ENCODE measurements around the gene OR2F1.

OR2F1 gene

GRCh38 chr7:143954544-143954943, at the start of gene OR2F1:
TSS of gene OR2F1 (plus strand) at chr7:143954844. CDS start at chr7:143959971, 5,127 bp downstream.
- H3K27me3 Mint-ChIP-seq: peaks cover 3% of the 10 kb centered on the region
- H3K27ac Mint-ChIP-seq: no peak within 1 kb of the TSS
- no peak for DNase-seq
- no peaks in the 10 kb centered on the region for H3K36me3 Mint-ChIP-seq
- no peak within 1 kb of the TSS for H3K4me3 Mint-ChIP-seq
- no peaks in the 10 kb centered on the region for H3K9me3 Mint-ChIP-seq
- CTCF ChIA-PET: no interaction called here
- no peaks in the 10 kb centered on the region for H3K4me1 Mint-ChIP-seq

- Mint-ChIP-seq H3K4me3 (no peak overlapping the region), H3K36me3 (no peaks in the 10 kb centered on the region), H3K27me3 (peaks cover 8% of the 10 kb centered on the region), H3K27ac (no peak overlapping the region), H3K9me3 (no peaks in the 10 kb centered on the region), H3K4me1 (peaks cover 15% of the 10 kb centered on the region)
- CTCF ChIA-PET: no interaction called here
- DNase-seq: no peak
Measured at GRCh38 chr7:143905509-143905908, 49.1 kb upstream of the OR2F1 start.

GRCh38 chr7:143906151-143906550, 48.5 kb upstream of the OR2F1 start:
- Mint-ChIP-seq H3K4me3 (no peak overlapping the region), H3K27ac (no peak overlapping the region), H3K9me3 (no peaks in the 10 kb centered on the region), H3K4me1 (peaks cover 9% of the 10 kb centered on the region), H3K27me3 (peaks cover 8% of the 10 kb centered on the region), H3K36me3 (no peaks in the 10 kb centered on the region)
- CTCF ChIA-PET: no interaction called here
- DNase-seq: no peak

GRCh38 chr7:143906895-143907294, 47.7 kb upstream of the OR2F1 start:
- H3K4me3 Mint-ChIP-seq: no peak overlapping the region
- DNase-seq: no peak
- peaks cover 4% of the 10 kb centered on the region for H3K4me1 Mint-ChIP-seq
- CTCF ChIA-PET: no interaction called here
- H3K27me3 Mint-ChIP-seq: peaks cover 8% of the 10 kb centered on the region
- H3K36me3 Mint-ChIP-seq: no peaks in the 10 kb centered on the region
- H3K9me3 Mint-ChIP-seq: no peaks in the 10 kb centered on the region
- no peak overlapping the region for H3K27ac Mint-ChIP-seq

GRCh38 chr7:143908120-143908519, 46.5 kb upstream of the OR2F1 start:
- no peaks in the 10 kb centered on the region for H3K36me3 Mint-ChIP-seq
- peaks cover 8% of the 10 kb centered on the region for H3K27me3 Mint-ChIP-seq
- CTCF ChIA-PET: no interaction called here
- H3K4me3 Mint-ChIP-seq: no peak overlapping the region
- H3K9me3 Mint-ChIP-seq: no peaks in the 10 kb centered on the region
- H3K27ac Mint-ChIP-seq: no peak overlapping the region
- DNase-seq: no peak
- no peaks in the 10 kb centered on the region for H3K4me1 Mint-ChIP-seq

- no peaks in the 10 kb centered on the region for H3K36me3 Mint-ChIP-seq
- CTCF ChIA-PET: no interaction called here
- no peak for DNase-seq
- H3K9me3 Mint-ChIP-seq: no peaks in the 10 kb centered on the region
- H3K4me3 Mint-ChIP-seq: no peak overlapping the region
- peaks cover 8% of the 10 kb centered on the region for H3K27me3 Mint-ChIP-seq
- H3K4me1 Mint-ChIP-seq: no peaks in the 10 kb centered on the region
- no peak overlapping the region for H3K27ac Mint-ChIP-seq
Measured at GRCh38 chr7:143909863-143910262, 44.8 kb upstream of the OR2F1 start.

- CTCF ChIA-PET: interaction anchor here (1.3 kb wide), 1 partner anchor 9 kb away, joined by 4 read pairs; the partner anchor contains the start of gene TCAF1
- Mint-ChIP-seq H3K27ac (no peak overlapping the region), H3K9me3 (no peaks in the 10 kb centered on the region), H3K4me3 (no peak overlapping the region), H3K27me3 (peaks cover 8% of the 10 kb centered on the region), H3K4me1 (no peaks in the 10 kb centered on the region), H3K36me3 (no peaks in the 10 kb centered on the region)
- no peak for DNase-seq
Measured at GRCh38 chr7:143910473-143911248, 44.0 kb upstream of the OR2F1 start.

- Mint-ChIP-seq H3K27ac (no peak overlapping the region), H3K4me1 (no peaks in the 10 kb centered on the region), H3K27me3 (peaks cover 8% of the 10 kb centered on the region), H3K36me3 (no peaks in the 10 kb centered on the region), H3K4me3 (no peak overlapping the region), H3K9me3 (no peaks in the 10 kb centered on the region)
- no peak for DNase-seq
- CTCF ChIA-PET: no interaction called here
Measured at GRCh38 chr7:143913945-143914615, 40.6 kb upstream of the OR2F1 start.

GRCh38 chr7:143914938-143915652, 39.5 kb upstream of the OR2F1 start:
- CTCF ChIA-PET: no interaction called here
- H3K4me3 Mint-ChIP-seq: no peak overlapping the region
- no peak overlapping the region for H3K27ac Mint-ChIP-seq

GRCh38 chr7:143924851-143925250, 29.8 kb upstream of the OR2F1 start:
- no peaks in the 10 kb centered on the region for H3K9me3 Mint-ChIP-seq
- no peak overlapping the region for H3K4me3 Mint-ChIP-seq
- DNase-seq: no peak
- H3K36me3 Mint-ChIP-seq: no peaks in the 10 kb centered on the region
- no peaks in the 10 kb centered on the region for H3K4me1 Mint-ChIP-seq
- H3K27me3 Mint-ChIP-seq: peaks cover 17% of the 10 kb centered on the region
- CTCF ChIA-PET: no interaction called here
- no peak overlapping the region for H3K27ac Mint-ChIP-seq

More at GRCh38 chr7:143914938-143915652, 39.5 kb upstream of the OR2F1 start:
- Mint-ChIP-seq H3K36me3 (no peaks in the 10 kb centered on the region), H3K27me3 (peaks cover 7% of the 10 kb centered on the region), H3K4me1 (no peaks in the 10 kb centered on the region), H3K9me3 (no peaks in the 10 kb centered on the region)
- DNase-seq: no peak

- DNase-seq: no peak
- H3K4me1 Mint-ChIP-seq: peaks cover 3% of the 10 kb centered on the region
- H3K27me3 Mint-ChIP-seq: peaks cover 7% of the 10 kb centered on the region
- H3K27ac Mint-ChIP-seq: no peak overlapping the region
- no peak overlapping the region for H3K4me3 Mint-ChIP-seq
- H3K9me3 Mint-ChIP-seq: no peaks in the 10 kb centered on the region
- no peaks in the 10 kb centered on the region for H3K36me3 Mint-ChIP-seq
- CTCF ChIA-PET: no interaction called here
Measured at GRCh38 chr7:143929224-143929920, 25.3 kb upstream of the OR2F1 start.

GRCh38 chr7:143931739-143932138, 22.9 kb upstream of the OR2F1 start:
- DNase-seq: no peak
- no peaks in the 10 kb centered on the region for H3K36me3 Mint-ChIP-seq
- H3K27ac Mint-ChIP-seq: no peak overlapping the region
- peaks cover 7% of the 10 kb centered on the region for H3K27me3 Mint-ChIP-seq
- H3K4me1 Mint-ChIP-seq: peaks cover 3% of the 10 kb centered on the region
- H3K9me3 Mint-ChIP-seq: no peaks in the 10 kb centered on the region
- no peak overlapping the region for H3K4me3 Mint-ChIP-seq
- CTCF ChIA-PET: no interaction called here

GRCh38 chr7:143934526-143935325, 19.9 kb upstream of the OR2F1 start, which contains the start of gene OR2F2:
TSS of gene OR2F2 (plus strand) at chr7:143935233. CDS start at chr7:143935233, 0 bp downstream.
- no peaks in the 10 kb centered on the region for H3K9me3 Mint-ChIP-seq
- no peaks in the 10 kb centered on the region for H3K27me3 Mint-ChIP-seq
- H3K4me3 Mint-ChIP-seq: no peak within 1 kb of the TSS
- H3K27ac Mint-ChIP-seq: no peak within 1 kb of the TSS
- peaks cover 3% of the 10 kb centered on the region for H3K4me1 Mint-ChIP-seq
- H3K36me3 Mint-ChIP-seq: no peaks in the 10 kb centered on the region
- CTCF ChIA-PET: no interaction called here
- no peak for DNase-seq

Measured in activated naive CD4-positive, alpha-beta T cell treated with anti-CD3 and anti-CD28 coated beads, Interleukin-2, amount 10 ng/mL, durations not matched to agents 7 days and 5 days (primary cell).